A673 (cell line): ENCODE measurements around the gene DNAJC3. TPM values are rescaled to one million over a fixed set of nuclear protein-coding genes. Genes with fewer than 3 reads are reported as not detected.

Experiments used
- Bru-seq: library from RNA; stranded (reverse); fragments of 400-500 nt; gene quantifications from one replicate; lab custom pipeline; 2021; lab: Mats Ljungman, UMichigan
- BruChase-seq, 2 experiments: library from RNA; stranded (reverse); fragments of 400-500 nt; gene quantifications; one replicate each; lab custom pipeline; 2021; lab: Mats Ljungman, UMichigan
- BruUV-seq: library from RNA; stranded (reverse); fragments of 400-500 nt; replicated peaks from 2 replicates; lab custom pipeline; 2021; lab: Mats Ljungman, UMichigan
- CTCF ChIA-PET: fragments of 300-600 bp; sonication (Branson Sonifier 250); formaldehyde crosslinking; loops from one replicate; lab custom pipeline; 2022; ENCODE audit warnings: antibody characterized with exemption; lab: Charles Lee
- POLR2A ChIA-PET: fragments of 300-600 bp; sonication (Branson Sonifier 250); formaldehyde crosslinking; loops from one replicate; lab custom pipeline; 2022; ENCODE audit warnings: antibody characterized with exemption; ENCODE audit not compliant: low non-redundant PET; lab: Charles Lee
- DNase-seq: peaks from one replicate; pipeline ENCODE4 v3.0.0-alpha.2; 2015; ENCODE audit warnings: low spot score
- H3K27ac ChIP-seq: fragments of 200-600 bp; sonication (generic); 2 replicates; pipeline ENCODE4 v1.5.1; 2016; ENCODE audit warnings: mixed run types, low read depth, mild to moderate bottlenecking, mixed read lengths, antibody characterized with exemption, low read length; ENCODE audit not compliant: poor library complexity, severe bottlenecking
- H3K27me3 ChIP-seq: fragments of 200-600 bp; sonication (generic); replicated peaks from 2 replicates; pipeline ENCODE4 v1.6.1; 2017; ENCODE audit warnings: mixed run types, low read depth, mild to moderate bottlenecking, mixed read lengths, antibody characterized with exemption, low read length; ENCODE audit not compliant: insufficient read depth, poor library complexity
- H3K36me3 ChIP-seq: fragments of 200-600 bp; sonication (generic); 2 replicates; pipeline ENCODE4 v1.6.1; 2016; ENCODE audit warnings: mixed run types, mild to moderate bottlenecking, mixed read lengths, antibody characterized with exemption, low read length; ENCODE audit not compliant: insufficient read depth, poor library complexity, severe bottlenecking
- H3K4me1 ChIP-seq: fragments of 200-600 bp; sonication (generic); 2 replicates; pipeline ENCODE4 v1.6.1; 2017; ENCODE audit warnings: mixed run types, mild to moderate bottlenecking, mixed read lengths, antibody characterized with exemption, low read length; ENCODE audit not compliant: insufficient read depth, poor library complexity, severe bottlenecking
- H3K4me3 ChIP-seq: fragments of 200-600 bp; sonication (generic); 2 replicates; pipeline ENCODE4 v1.5.1; 2016; ENCODE audit warnings: low read depth, mixed run types, mild to moderate bottlenecking, mixed read lengths, low read length; ENCODE audit not compliant: poor library complexity, severe bottlenecking
- H3K9me3 ChIP-seq: fragments of 200-600 bp; sonication (generic); 2 replicates; pipeline ENCODE4 v1.6.1; 2016; ENCODE audit warnings: mixed run types, low read depth, mild to moderate bottlenecking, mixed read lengths, antibody characterized with exemption, low read length; ENCODE audit not compliant: poor library complexity, severe bottlenecking
- EZH2 ChIP-seq: fragments of 200-600 bp; sonication (generic); IDR thresholded peaks from 2 replicates; pipeline ENCODE4 v1.6.1; 2017; ENCODE audit warnings: borderline replicate concordance, low read depth, mild to moderate bottlenecking, mixed read lengths, antibody characterized with exemption, low read length; ENCODE audit not compliant: poor library complexity, severe bottlenecking
- intact Hi-C: fragments of 100-400 bp; cut with micrococcal nuclease; formaldehyde crosslinking; loops from one replicate; pipeline ENCODE4 v1.10.0; 2022; ENCODE audit not compliant: unreplicated experiment
- long read RNA-seq: library from polyadenylated mRNA; stranded (forward); transcript quantifications from one replicate; pipeline ENCODE4 v2.0.0, GENCODE V29; 2022
- total RNA-seq: library from RNA; stranded (reverse); gene quantifications from 2 replicates; pipeline ENCODE4 v1.2.3, GENCODE V29; 2021
- TF ChIP-seq, protein P1 (sequence below): fragments of 300-800, 200-600 bp; sonication (generic); conservative IDR thresholded peaks from 2 replicates; pipeline ENCODE4 v1.5.1; 2017; ENCODE audit warnings: low read depth, mild to moderate bottlenecking, antibody characterized with exemption, low read length, moderate library complexity, mixed read lengths

DNAJC3 gene, protein sequence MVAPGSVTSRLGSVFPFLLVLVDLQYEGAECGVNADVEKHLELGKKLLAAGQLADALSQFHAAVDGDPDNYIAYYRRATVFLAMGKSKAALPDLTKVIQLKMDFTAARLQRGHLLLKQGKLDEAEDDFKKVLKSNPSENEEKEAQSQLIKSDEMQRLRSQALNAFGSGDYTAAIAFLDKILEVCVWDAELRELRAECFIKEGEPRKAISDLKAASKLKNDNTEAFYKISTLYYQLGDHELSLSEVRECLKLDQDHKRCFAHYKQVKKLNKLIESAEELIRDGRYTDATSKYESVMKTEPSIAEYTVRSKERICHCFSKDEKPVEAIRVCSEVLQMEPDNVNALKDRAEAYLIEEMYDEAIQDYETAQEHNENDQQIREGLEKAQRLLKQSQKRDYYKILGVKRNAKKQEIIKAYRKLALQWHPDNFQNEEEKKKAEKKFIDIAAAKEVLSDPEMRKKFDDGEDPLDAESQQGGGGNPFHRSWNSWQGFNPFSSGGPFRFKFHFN
- total RNA-seq (21.4 and 21.5 TPM in 2 replicates), Bru-seq, nascent RNA (percentile 81 among the genes with signal in this experiment), BruChase-seq, experiment 1, labeled RNA remaining after a 2-hour chase (percentile 77 among the genes with signal in this experiment), BruChase-seq, experiment 2, labeled RNA remaining after a 6-hour chase (percentile 83 among the genes with signal in this experiment)
- long read RNA-seq, full-length matches to known transcripts: 25 of 32 reads
- long read RNA-seq, partial matches to known transcripts: 3 of 32 reads
- long read RNA-seq, other reads (novel, unspliced or antisense): 4 of 32 reads

DNA sequence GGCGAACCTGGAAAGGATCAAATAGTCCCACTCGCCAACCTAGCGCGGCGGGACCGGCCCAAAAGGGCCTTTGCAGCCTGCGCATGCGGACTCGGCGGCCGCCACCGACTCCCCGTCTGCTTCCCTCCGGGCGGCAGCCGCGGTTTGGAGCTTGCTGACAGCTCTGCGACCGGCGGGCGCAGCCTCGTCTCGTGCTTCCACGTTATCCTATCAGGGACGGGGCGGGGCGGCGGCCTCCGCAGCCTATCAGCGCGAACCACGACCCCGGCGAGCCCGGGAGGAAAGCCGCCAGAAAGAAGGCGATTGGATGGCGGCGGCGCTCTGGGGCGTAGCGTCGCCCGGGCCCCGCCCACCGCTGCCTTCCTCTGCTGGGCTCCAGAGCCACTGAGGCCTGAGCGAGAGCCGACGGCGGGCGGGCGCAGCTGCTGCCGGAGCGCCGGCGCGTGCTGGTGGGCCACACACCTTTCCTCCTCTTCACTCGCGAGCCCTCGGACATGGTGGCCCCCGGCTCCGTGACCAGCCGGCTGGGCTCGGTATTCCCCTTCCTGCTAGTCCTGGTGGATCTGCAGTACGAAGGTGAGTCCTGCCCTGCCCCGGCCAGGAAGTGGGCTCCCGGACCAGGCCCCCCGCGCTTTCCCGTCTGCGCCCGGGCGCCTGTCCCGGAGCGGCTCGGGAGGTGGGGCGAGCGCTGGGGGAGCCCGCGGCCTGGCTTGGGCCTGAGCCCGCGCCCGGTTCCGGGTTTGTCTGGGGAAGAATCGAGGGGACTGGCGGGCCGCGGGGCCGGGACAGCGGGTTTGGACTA is at the start of gene DNAJC3:
Gene DNAJC3 (plus strand): TSS at position 378 of the 802 bp plus-strand sequence. CDS start 117 bp downstream, at position 495.
- H3K27ac ChIP-seq: peak within 1 kb of the TSS; percentile 88
- intact Hi-C loops: no loop called here
- no peaks in the 10 kb centered on the region for H3K27me3 ChIP-seq
- TF ChIP-seq, protein P1, sequence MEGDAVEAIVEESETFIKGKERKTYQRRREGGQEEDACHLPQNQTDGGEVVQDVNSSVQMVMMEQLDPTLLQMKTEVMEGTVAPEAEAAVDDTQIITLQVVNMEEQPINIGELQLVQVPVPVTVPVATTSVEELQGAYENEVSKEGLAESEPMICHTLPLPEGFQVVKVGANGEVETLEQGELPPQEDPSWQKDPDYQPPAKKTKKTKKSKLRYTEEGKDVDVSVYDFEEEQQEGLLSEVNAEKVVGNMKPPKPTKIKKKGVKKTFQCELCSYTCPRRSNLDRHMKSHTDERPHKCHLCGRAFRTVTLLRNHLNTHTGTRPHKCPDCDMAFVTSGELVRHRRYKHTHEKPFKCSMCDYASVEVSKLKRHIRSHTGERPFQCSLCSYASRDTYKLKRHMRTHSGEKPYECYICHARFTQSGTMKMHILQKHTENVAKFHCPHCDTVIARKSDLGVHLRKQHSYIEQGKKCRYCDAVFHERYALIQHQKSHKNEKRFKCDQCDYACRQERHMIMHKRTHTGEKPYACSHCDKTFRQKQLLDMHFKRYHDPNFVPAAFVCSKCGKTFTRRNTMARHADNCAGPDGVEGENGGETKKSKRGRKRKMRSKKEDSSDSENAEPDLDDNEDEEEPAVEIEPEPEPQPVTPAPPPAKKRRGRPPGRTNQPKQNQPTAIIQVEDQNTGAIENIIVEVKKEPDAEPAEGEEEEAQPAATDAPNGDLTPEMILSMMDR: no peak
- TF ChIP-seq EZH2: no peak
- H3K9me3 ChIP-seq: peaks cover 2% of the 10 kb centered on the region
- H3K36me3 ChIP-seq: no peaks in the 10 kb centered on the region
- peak; percentile 98 for DNase-seq
- peak within 1 kb of the TSS; percentile 83 for H3K4me3 ChIP-seq
- H3K4me1 ChIP-seq: peaks cover 7% of the 10 kb centered on the region
- BruUV-seq: no TSS peak
- ChIA-PET CTCF (interaction anchor here (0.6 to 0.9 kb wide), 4 partner anchors 16 to 742 kb away, joined by 3 to 8 read pairs (median 5); no protein-coding TSS in a partner anchor), POLR2A (interaction anchor here (0.6 kb wide), 1 partner anchor 8 kb away, joined by 3 read pairs; no protein-coding TSS in a partner anchor)

DNA sequence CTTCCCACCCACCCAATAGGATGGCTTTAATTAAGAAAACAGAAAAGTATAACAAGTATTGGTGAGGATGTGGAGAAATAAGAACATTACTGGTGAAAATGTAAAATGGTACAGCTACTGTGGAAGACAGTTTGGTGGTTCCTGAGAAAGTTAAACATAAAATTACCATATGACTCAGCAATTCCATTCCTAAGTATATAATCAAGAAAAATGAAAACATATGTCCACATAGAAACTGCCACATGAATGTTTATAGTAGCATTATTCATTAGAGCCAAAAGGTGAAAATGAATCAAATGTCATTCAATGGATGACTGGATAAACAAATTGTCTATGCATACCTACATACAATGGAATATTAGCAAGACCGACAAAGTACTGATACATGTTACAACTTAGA is 49.3 kb upstream of the DNAJC3 start:
- Histone ChIP-seq H3K27me3 (no peaks in the 10 kb centered on the region), H3K36me3 (no peaks in the 10 kb centered on the region), H3K4me3 (no peak overlapping the region), H3K27ac (no peak overlapping the region), H3K9me3 (no peaks in the 10 kb centered on the region), H3K4me1 (no peaks in the 10 kb centered on the region)
- POLR2A ChIA-PET: no interaction called here
- CTCF ChIA-PET: no interaction called here
- no TSS peak for BruUV-seq
- TF ChIP-seq, protein P1: no peak
- TF ChIP-seq EZH2: no peak
- intact Hi-C loops: loop anchor here (10.0 kb wide), 2 partner anchors 597 to 1187 kb away; no protein-coding TSS in a partner anchor
- no peak for DNase-seq

DNA sequence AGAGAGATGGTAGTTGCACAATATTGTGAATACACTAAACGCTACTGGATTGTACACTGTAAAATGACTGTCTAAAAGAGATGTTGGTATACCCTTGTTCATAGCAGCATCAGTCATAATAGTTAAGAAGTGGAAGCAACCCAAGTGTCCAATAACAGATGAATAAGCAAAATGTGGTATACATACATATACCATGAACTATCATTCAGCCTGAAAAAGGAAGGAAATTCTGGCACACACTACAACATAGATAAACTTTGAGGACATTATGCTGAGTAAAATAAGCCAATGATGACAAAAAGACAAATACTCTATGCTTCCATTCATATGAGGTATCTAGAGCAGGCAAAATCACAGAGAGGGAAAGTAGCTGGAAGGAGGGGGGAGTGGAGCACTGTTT is 48.5 kb upstream of the DNAJC3 start:
- Histone ChIP-seq H3K4me3 (no peak overlapping the region), H3K27me3 (no peaks in the 10 kb centered on the region), H3K27ac (no peak overlapping the region), H3K36me3 (no peaks in the 10 kb centered on the region), H3K9me3 (no peaks in the 10 kb centered on the region), H3K4me1 (no peaks in the 10 kb centered on the region)
- POLR2A ChIA-PET: no interaction called here
- CTCF ChIA-PET: no interaction called here
- no TSS peak for BruUV-seq
- DNase-seq: no peak
- TF ChIP-seq EZH2: no peak
- TF ChIP-seq, protein P1: no peak
- intact Hi-C loops: loop anchor here (10.0 kb wide), 2 partner anchors 596 to 1186 kb away; no protein-coding TSS in a partner anchor
